ENCODE results near the gene OBSL1.

The OBSL1 gene

GRCh38 chr2:219565130-219566080, 5.9 kb downstream of the OBSL1 start:
- DNase-seq, result no peak

GRCh38 chr2:219563271-219563928, 7.9 kb downstream of the OBSL1 start:
- DNase-seq, result no peak

GRCh38 chr2:219562049-219563020, 9.0 kb downstream of the OBSL1 start:
- no peak for DNase-seq

- no peak for DNase-seq
Measured at GRCh38 chr2:219561179-219562048, 9.9 kb downstream of the OBSL1 start.

DNA sequence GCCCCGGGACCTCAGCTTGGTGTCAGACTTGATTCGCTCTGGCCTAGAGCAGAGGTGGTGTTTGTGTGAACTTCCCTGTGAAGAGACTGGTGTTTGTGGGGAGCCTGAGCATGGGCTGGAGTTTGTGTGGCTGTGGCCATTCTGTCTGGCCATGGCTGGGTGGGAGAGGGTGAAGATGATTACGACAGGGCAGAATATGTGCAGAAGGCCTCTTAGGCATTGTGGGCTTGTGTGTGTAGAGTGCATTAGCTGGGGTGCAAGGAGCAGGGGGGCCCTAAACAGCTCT, 10.5 kb downstream of the OBSL1 start:
- no peak for DNase-seq

DNA sequence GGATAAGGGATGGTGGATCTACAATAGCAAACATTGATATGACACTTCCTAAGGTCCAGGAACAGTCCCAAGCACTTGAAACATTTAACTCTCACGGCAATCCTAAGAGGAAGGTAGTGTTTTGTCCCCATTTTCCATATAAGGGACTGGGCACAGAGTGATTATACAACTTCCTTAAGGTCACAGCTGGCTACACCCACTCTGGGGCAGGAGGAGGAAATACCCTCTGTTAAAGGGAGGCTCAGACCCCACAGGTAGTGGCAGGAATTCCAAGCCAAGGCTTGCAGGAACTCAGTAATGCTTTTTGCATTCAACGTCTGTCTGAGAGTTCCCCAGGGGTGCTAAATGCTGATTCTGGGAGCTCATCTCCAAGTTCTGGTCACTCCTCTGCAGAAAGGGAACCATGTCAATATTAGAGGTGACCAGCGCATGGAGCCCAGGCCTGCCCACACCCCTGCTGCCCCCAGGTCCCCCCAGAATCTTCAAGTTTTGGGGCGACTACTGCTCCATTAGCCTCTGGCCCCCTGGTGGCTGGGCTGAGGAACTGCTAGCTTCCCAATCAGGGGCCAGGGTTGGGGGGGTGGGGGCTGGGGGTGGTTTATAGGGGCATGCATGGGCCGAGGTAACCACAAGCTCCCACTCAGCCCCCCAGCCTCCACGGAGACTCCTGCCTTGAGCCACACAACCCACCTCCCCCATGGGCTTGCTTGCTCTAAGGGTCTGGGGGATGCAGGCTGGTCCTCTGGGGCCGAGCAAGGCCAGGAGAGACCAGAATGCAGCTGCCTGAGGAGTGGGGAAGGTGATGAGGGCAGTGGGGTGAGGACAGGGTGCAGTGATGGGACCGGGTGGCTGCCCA, 11.1 kb downstream of the OBSL1 start:
- no peak for DNase-seq

- DNase-seq, result no peak
Measured at GRCh38 chr2:219559156-219559915, 12.0 kb downstream of the OBSL1 start.

DNA sequence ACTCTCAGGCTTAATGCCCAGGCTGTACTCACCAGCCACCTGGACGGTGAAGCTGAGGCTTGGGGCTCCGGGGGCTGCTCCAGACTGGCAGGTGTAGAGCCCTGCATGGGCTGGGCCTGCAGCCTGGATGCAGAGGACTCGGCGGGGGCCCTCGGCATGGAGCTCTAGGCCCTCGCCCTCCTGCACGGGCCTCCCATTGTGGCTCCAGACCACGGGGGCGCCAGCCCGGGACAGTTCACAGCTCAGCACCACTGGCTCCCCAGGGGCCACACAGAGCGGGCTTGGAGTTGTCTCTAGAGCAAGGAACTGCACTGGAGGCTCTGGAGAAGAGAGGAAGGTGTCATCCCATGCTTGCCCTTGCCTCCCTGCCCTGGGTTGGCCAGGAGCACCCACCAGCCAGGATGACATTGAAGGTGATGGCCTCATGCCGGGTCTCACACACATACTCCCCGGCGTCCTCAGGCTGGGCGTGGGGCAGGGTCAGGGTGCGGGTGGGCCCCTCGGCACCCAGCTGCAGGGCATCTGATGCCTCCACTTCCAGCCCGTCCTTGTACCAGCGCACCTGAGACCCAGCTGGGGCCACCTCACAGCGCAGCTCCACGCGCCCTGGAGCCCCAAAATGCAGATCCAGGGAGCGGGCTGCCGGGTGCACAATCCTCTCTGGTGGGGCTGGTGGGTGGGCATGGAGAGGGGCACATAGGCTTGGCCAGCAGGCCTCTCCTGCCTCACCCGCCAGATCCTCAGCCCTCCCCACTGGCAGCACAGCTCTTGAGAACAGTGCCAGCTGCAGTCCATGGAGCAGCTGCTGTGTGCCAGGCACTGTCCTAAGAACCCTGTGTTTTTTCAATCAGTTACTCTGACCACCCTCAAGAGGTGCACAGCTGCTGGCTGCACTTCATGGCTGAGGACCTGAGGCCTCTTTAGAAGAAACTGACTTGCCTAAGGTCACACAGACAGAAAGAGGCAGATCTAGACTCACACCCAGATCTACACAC, 13.3 kb downstream of the OBSL1 start:
- DNase-seq, result no peak

GRCh38 chr2:219557320-219557719, 14.0 kb downstream of the OBSL1 start:
- no peak for DNase-seq

GRCh38 chr2:219556413-219556812, 14.9 kb downstream of the OBSL1 start:
- no peak for DNase-seq

GRCh38 chr2:219555956-219556355, 15.4 kb downstream of the OBSL1 start:
- no peak for DNase-seq

DNA sequence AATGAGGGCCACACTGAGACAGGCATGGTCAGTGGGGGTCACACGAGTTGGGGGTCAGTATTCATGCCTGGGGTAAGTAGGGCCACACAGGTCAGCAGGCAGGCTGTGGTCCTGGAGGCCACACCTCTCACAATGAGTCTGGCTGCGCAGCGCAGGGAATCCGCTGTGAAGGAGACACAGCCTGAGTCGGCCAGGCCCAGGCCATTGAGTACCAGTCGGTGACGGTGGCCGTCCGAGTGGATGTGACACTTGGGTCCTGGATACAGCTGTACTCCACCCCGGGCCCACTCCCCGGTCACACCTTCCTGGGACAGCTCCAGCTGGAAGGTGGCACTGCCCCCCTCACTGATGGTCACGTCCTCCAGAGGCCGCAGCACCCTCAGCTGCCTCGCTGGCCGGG, 17.0 kb downstream of the OBSL1 start:
- DNase-seq, result no peak

- no peak for DNase-seq
Measured at GRCh38 chr2:219553463-219553963, 17.8 kb downstream of the OBSL1 start.

- no peak for DNase-seq
Measured at GRCh38 chr2:219553168-219553417, 18.2 kb downstream of the OBSL1 start.

DNA sequence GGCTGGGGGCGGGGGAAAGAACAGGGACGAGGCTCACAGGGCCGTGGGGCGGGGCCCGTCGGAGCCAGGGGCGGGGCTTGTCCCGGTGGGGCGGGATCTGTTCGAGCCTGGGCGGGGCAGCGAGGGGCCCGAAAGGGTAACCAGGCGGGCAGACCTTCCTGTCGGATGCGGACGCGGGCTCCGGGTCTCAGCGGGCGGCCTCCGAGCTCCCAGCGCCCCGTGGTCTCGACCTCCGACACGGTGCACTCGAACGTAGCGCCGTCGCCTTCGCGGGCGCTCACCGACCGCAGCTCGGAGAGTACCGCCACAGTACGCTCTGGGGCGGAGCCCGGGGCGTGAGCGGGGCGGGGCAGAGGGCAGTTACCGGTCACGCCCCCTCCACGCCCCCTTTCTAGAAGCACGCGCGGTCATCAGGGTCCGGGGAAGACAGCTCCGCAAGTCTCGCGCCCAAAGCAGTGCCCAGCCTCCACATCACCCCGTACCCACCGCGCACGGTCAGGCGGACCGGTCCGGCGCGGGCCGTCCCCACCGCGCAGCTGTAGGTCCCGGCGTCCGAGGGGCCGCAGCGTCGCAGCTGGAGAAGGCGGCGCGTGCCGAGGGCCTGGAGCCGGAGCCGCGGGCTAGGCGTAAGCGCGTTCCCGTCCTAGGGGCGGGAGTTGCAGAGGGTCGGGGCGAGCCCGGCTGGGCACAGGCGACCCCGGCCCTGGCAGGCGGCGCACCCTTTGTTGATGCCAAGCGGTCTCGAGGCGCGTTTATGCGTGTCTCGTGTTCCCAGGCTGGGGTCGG, 18.8 kb downstream of the OBSL1 start:
- peak; percentile 70 for DNase-seq

DNA sequence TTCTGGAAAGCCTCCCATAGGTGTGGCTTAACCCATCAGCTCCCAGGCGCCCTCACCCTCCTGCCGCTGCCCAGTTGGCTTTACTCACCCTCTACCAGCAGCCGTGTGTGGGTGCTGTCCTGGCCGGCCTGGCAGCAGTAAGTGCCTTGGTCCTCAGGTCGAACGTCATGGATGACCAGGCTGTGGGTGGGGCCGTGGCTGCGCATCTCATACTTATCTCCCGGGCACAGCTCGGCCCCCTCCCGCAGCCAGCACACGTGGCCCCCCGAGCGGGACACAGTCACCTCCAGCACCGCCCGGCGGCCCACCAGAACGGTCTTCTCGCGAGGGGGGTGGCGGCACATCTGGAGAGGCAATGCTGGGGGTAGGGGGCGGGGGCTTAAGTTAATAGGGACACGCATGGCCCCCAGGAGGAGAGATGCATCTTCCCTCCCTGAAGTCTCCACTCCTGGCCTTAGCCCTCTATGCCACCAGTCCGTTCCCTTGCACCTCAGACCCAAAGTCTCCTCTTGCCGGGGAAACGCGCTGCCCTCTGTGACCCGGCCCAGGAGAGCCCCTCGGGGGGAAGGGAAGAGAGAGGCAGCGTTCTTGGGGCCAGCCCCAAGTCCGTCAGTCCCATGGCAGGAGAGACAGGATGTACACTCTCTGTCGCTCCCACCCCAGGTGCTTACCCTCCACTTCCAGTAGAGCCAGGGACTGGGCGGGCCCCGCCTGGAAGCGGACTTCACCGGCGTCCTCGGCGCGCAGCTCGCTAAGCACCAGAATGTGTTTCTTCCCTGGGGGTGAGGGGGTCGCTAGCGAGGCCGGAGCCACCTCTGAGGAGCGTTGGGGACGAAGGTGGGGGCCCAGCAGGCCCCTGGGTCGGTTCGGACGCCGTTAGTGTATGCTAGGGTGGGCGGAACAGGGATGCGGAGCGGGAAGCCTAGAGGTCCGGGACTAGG, 19.6 kb downstream of the OBSL1 start:
- peak; percentile 26 for DNase-seq

- DNase-seq, result no peak
Measured at GRCh38 chr2:219549619-219550018, 21.7 kb downstream of the OBSL1 start.

Data from HCEC 1CT (cell line).